CD14-positive monocyte (primary cell): ENCODE measurements around the gene FGD1. TPM values are rescaled to one million over a fixed set of nuclear protein-coding genes. Genes with fewer than 3 reads are reported as not detected.
A peak's percentile ranks its signal among the peaks of the same experiment; 100 is the strongest.

Experiments used
- DNase-seq, 3 donors: peaks; one replicate each; pipeline ENCODE4 v3.0.0-alpha.2; 2011 to 2022
- H2AFZ ChIP-seq: 2 replicates; pipeline ENCODE4 v1.6.0; 2012; ENCODE audit warnings: mild to moderate bottlenecking, low read depth, low read length, inconsistent platforms; ENCODE audit not compliant: insufficient read depth, poor library complexity, severe bottlenecking
- H3K27ac ChIP-seq, 2 donors: 1 replicate in 1 of 2; 2 replicates in 1 of 2; pipeline ENCODE4 v1.5.1; 2012 to 2013; ENCODE audit warnings: low read length in 2 of 2, control low read depth in 1 of 2, inconsistent platforms in 1 of 2, low read depth in 1 of 2, mild to moderate bottlenecking in 1 of 2
- H3K27me3 ChIP-seq, 2 donors: one replicate each; pipeline versions ENCODE4 v1.6.0 to v1.6.1; 2011 to 2013; ENCODE audit warnings: low read length in 2 of 2; ENCODE audit not compliant: control insufficient read depth in 2 of 2, insufficient read depth in 2 of 2
- H3K36me3 ChIP-seq, 2 donors: replicated peaks in 1 of 2; 1 replicate in 1 of 2; 2 replicates in 1 of 2; pipeline versions ENCODE4 v1.5.1 to v1.6.1; 2012 to 2013; ENCODE audit warnings: low read length in 2 of 2, control low read depth in 1 of 2, inconsistent platforms in 1 of 2, mild to moderate bottlenecking in 1 of 2; ENCODE audit not compliant: insufficient read depth in 2 of 2, control insufficient read depth in 1 of 2
- H3K4me1 ChIP-seq, 2 donors: 1 replicate in 1 of 2; 2 replicates in 1 of 2; pipeline versions ENCODE4 v1.5.1 to v1.6.1; 2012 to 2013; ENCODE audit warnings: low read length in 2 of 2, control low read depth in 1 of 2, inconsistent platforms in 1 of 2, mild to moderate bottlenecking in 1 of 2, moderate library complexity in 1 of 2; ENCODE audit not compliant: insufficient read depth in 2 of 2, control insufficient read depth in 1 of 2
- H3K4me2 ChIP-seq: replicated peaks from 2 replicates; pipeline ENCODE3; 2012; ENCODE audit warnings: low read length, moderate library complexity, mild to moderate bottlenecking; ENCODE audit not compliant: poor library complexity, severe bottlenecking; ENCODE audit errors: extremely low read depth
- H3K4me3 ChIP-seq, 3 experiments: fragments of 200-600 bp in 1 of 3; sonication (generic) in 1 of 3; replicated peaks in 1 of 3; 1 replicate in 2 of 3; 2 replicates in 1 of 3; pipeline ENCODE4 v1.5.1; 2011 to 2013; ENCODE audit warnings: low read length in 3 of 3, mild to moderate bottlenecking in 3 of 3, control low read depth in 2 of 3, low read depth in 2 of 3, inconsistent platforms in 1 of 3, moderate library complexity in 1 of 3
- H3K79me2 ChIP-seq: 2 replicates; pipeline ENCODE4 v1.6.0; 2012; ENCODE audit warnings: mild to moderate bottlenecking, control low read depth, inconsistent platforms, low read length, moderate library complexity; ENCODE audit not compliant: insufficient read depth
- H3K9ac ChIP-seq: 2 replicates; pipeline ENCODE4 v1.6.0; 2017; ENCODE audit warnings: low read length, mild to moderate bottlenecking; ENCODE audit not compliant: insufficient read depth, poor library complexity, severe bottlenecking
- H3K9me3 ChIP-seq, 2 donors: replicated peaks in 1 of 2; 1 replicate in 1 of 2; 2 replicates in 1 of 2; pipeline versions ENCODE4 v1.5.1 to v1.6.1; 2012 to 2013; ENCODE audit warnings: low read length in 2 of 2, control low read depth in 1 of 2; ENCODE audit not compliant: control insufficient read depth in 1 of 2, insufficient read depth in 1 of 2
- H4K20me1 ChIP-seq: 2 replicates; pipeline ENCODE4 v1.6.0; 2012; ENCODE audit warnings: mild to moderate bottlenecking, low read length, control low read depth, moderate library complexity; ENCODE audit not compliant: insufficient read depth
- H3K27ac Mint-ChIP-seq, 7 donors: one replicate each; pipeline ENCODE4 v1.8.0; 2020; ENCODE audit warnings: mild to moderate bottlenecking in 7 of 7, mixed read lengths in 7 of 7, moderate library complexity in 6 of 7, inconsistent platforms in 2 of 7
- H3K27me3 Mint-ChIP-seq, 3 donors: one replicate each; pipeline ENCODE4 v1.8.0; 2021 to 2022; ENCODE audit warnings: low read depth in 3 of 3, mild to moderate bottlenecking in 3 of 3, mixed read lengths in 3 of 3, moderate library complexity in 3 of 3, inconsistent platforms in 1 of 3
- H3K36me3 Mint-ChIP-seq, 2 donors: one replicate each; pipeline ENCODE4 v1.8.0; 2020; ENCODE audit warnings: mixed read lengths in 2 of 2, inconsistent platforms in 1 of 2, mild to moderate bottlenecking in 1 of 2
- H3K4me1 Mint-ChIP-seq: one replicate; pipeline ENCODE4 v1.8.0; 2020; ENCODE audit warnings: mild to moderate bottlenecking, mixed read lengths
- H3K4me3 Mint-ChIP-seq, 2 donors: one replicate each; pipeline ENCODE4 v1.8.0; 2020; ENCODE audit warnings: mild to moderate bottlenecking in 2 of 2, mixed read lengths in 2 of 2, moderate library complexity in 1 of 2
- H3K9me3 Mint-ChIP-seq, 7 donors: one replicate each; pipeline ENCODE4 v1.8.0; 2020 to 2022; ENCODE audit warnings: mixed read lengths in 7 of 7, mild to moderate bottlenecking in 6 of 7, moderate library complexity in 6 of 7, inconsistent platforms in 2 of 7
- WGBS: methylation state at CpG from one replicate; pipeline ENCODE4 v1.1.5; 2013; ENCODE audit warnings: missing lambda C conversion rate; ENCODE audit not compliant: insufficient coverage; 5-methylcytosine and 5-hydroxymethylcytosine counted together
- intact Hi-C, 2 donors: fragments of 100-400 bp; cut with micrococcal nuclease; formaldehyde crosslinking; loops; one replicate each; pipeline versions ENCODE4 v1.15.0 to v1.15.1; 2023
- polyA plus RNA-seq, 3 donors: library from polyadenylated mRNA; depleted of rRNA in 1 of 3; unstranded in 2 of 3; stranded (reverse) in 1 of 3; fragments of 300-500 nt in 2 of 3; fragments of >200 nt in 1 of 3; fragmentation: Illumina TruSeq in 2 of 3; gene quantifications; 1 replicate in 2 of 3; 2 replicates in 1 of 3; pipeline ENCODE4 v1.2.3, GENCODE V29; 2012 to 2021
- TF ChIP-seq, protein P1 (sequence below): fragments of 200-600 bp; IDR thresholded peaks from one replicate; pipeline ENCODE4 v1.8.0; 2022; ENCODE audit warnings: antibody characterized with exemption, mild to moderate bottlenecking

The FGD1 gene
- polyA plus RNA-seq, 3 donors = 0.05 to 0.18 TPM; not detected in 1

DNA sequence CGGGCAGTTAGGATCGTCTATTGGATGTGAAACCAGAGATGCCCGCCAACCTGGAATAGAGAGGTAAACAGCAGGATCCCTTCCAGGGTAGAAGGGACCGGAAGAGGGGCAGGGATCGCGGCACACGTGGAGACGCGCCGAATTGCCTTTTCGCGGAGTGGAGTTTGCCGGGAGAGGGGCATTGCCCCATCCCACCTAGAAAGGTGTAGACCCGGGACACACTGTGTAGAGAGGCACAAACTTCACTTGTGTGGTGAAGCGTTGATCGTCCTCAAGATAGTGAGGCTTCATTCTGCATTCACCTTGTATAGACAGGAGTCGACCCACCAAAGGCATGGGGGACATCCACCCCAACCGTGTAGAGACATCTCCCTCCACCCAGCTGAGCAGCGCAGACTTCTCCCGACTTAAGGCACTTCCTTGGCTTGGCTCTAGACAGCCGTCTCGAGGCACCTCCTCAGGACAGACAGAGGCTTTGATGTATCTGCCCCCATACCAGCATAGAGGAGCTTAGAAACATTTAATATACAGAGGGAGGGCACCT is 34.4 kb upstream of the FGD1 start:
- Histone ChIP-seq H3K27me3 (no peaks in the 10 kb centered on the region), H4K20me1 (no peaks in the 10 kb centered on the region), H3K4me1 (peaks cover 17 to 24% of the 10 kb centered on the region in 2 donors), H3K9ac (peak overlapping the region; percentile 85), H3K79me2 (peaks cover 51% of the 10 kb centered on the region), H3K27ac (peak overlapping the region; percentile 74 to 92), H3K36me3 (peaks cover 4 to 13% of the 10 kb centered on the region in 2 donors), H3K4me3 (peak overlapping the region; percentile 92 to 97 (median 94)), H2AFZ (peak overlapping the region; percentile 89), H3K9me3 (peaks cover 0 to 2% of the 10 kb centered on the region in 2 donors), H3K4me2 (peak overlapping the region; percentile 72)
- Mint-ChIP-seq H3K27ac (peak overlapping the region; percentile 84 to 96 (median 91)), H3K4me1 (peaks cover 32% of the 10 kb centered on the region), H3K9me3 (peaks cover 0 to 10% (median 5%) of the 10 kb centered on the region in 7 donors), H3K36me3 (peaks cover 9 to 14% of the 10 kb centered on the region in 2 donors), H3K27me3 (peaks cover 0 to 4% (median 0%) of the 10 kb centered on the region in 3 donors), H3K4me3 (peak overlapping the region; percentile 87 to 91)
- WGBS = 0% methylated on average over 4 of the region's 22 CpGs
- intact Hi-C loops = loop anchor here (5.0 to 10.0 kb wide), 4 partner anchors 104 to 1184 kb away; partner anchors contain the start of genes HUWE1 (in 1 of the 2), PHF8 (in 1 of the 2) and RRAGB (in 1 of the 2)
- DNase-seq = peak in 1 of 3 donors; percentile 3
- TF ChIP-seq, protein P1, sequence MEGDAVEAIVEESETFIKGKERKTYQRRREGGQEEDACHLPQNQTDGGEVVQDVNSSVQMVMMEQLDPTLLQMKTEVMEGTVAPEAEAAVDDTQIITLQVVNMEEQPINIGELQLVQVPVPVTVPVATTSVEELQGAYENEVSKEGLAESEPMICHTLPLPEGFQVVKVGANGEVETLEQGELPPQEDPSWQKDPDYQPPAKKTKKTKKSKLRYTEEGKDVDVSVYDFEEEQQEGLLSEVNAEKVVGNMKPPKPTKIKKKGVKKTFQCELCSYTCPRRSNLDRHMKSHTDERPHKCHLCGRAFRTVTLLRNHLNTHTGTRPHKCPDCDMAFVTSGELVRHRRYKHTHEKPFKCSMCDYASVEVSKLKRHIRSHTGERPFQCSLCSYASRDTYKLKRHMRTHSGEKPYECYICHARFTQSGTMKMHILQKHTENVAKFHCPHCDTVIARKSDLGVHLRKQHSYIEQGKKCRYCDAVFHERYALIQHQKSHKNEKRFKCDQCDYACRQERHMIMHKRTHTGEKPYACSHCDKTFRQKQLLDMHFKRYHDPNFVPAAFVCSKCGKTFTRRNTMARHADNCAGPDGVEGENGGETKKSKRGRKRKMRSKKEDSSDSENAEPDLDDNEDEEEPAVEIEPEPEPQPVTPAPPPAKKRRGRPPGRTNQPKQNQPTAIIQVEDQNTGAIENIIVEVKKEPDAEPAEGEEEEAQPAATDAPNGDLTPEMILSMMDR = no peak

DNA sequence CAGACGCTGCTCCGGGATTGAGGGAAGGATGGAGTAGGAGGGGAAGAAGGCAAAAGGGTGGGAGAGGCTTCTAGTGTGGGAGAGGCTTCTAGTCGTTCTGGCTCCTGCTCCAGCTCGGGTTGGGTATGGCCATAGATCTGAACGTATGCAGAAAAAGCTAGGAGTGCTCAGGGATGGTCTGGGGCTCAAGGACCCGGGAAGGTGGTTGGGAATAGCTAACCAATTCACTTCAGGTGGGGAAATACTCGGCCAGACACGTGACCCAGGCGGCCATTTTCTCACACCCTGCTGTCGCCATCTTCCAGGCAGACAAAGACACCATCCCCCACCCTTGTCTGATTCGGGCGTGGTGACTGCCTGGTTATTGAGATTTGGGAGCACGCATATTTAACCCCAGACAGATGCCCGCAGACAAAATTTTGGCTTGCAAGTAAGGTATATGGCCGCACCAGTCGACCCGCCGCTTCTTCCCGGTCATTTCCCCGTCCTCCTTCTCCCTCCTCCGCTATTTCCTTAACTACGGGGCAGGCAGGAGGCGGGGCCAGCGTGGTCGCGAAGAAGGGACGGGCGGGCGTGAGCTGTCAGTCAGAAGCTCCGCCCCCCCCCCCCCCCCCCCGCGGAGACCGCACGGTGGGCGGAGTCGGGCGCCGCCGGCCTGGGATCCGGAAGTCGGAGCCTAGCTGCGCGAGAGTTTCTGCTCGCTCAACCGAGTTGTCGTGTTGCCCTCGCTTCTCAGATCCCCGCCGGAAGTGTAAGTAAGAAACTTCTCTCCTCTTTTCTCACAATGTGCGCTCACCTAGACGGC is 33.7 kb upstream of the FGD1 start, which contains the start of gene GNL3L:
Gene GNL3L (plus strand): TSS at position 668 of the 805 bp plus-strand sequence. CDS start 2,348 bp downstream, outside the sequence.
- Histone ChIP-seq H2AFZ (peak within 1 kb of the TSS; percentile 93), H3K27ac (peak within 1 kb of the TSS; percentile 81 to 92), H3K9ac (peak within 1 kb of the TSS; percentile 85), H3K4me2 (peak within 1 kb of the TSS; percentile 72), H3K9me3 (peaks cover 0 to 2% of the 10 kb centered on the region in 2 donors), H3K4me1 (peaks cover 17 to 24% of the 10 kb centered on the region in 2 donors), H3K27me3 (no peaks in the 10 kb centered on the region), H3K4me3 (peak within 1 kb of the TSS; percentile 92 to 97 (median 94)), H4K20me1 (no peaks in the 10 kb centered on the region), H3K36me3 (peaks cover 4 to 13% of the 10 kb centered on the region in 2 donors), H3K79me2 (peaks cover 47% of the 10 kb centered on the region)
- peaks cover 32% of the 10 kb centered on the region for H3K4me1 Mint-ChIP-seq
- WGBS = 29% methylated on average over 1 of the region's 51 CpGs
- peak; percentile 75 to 88 (median 81) for DNase-seq
- H3K4me3 Mint-ChIP-seq = peak within 1 kb of the TSS; percentile 87 to 93
- peak within 1 kb of the TSS; percentile 86 to 99 (median 96) for H3K27ac Mint-ChIP-seq
- H3K36me3 Mint-ChIP-seq = peaks cover 9 to 13% of the 10 kb centered on the region in 2 donors
- peaks cover 0 to 10% (median 5%) of the 10 kb centered on the region in 7 donors for H3K9me3 Mint-ChIP-seq
- H3K27me3 Mint-ChIP-seq = peaks cover 0 to 4% (median 0%) of the 10 kb centered on the region in 3 donors
- intact Hi-C loops = loop anchor here (5.0 to 10.0 kb wide), 5 partner anchors 87 to 1185 kb away; partner anchors contain the start of genes HUWE1 (in 1 of the 2), PHF8 (in 1 of the 2), RRAGB (in 1 of the 2) and TSR2 (in 1 of the 2)
- TF ChIP-seq, protein P1 = no peak
